Activated T-helper 9 cell treated with anti-CD3 and anti-CD28 coated beads, Interleukin-2, amount 50 U/mL, for 16 hours (primary cell): ENCODE data around the gene PTPN2.
A peak's percentile ranks its signal among the peaks of the same experiment; 100 is the strongest.
"Not testable (repeated sequence)": the region's sequence is repeated elsewhere in the genome, so short reads cannot be mapped to it uniquely, and the experiment has no call there.

Experiments used
- DNase-seq: peaks from one replicate; pipeline ENCODE4 v3.0.0-alpha.2; 2020; ENCODE audit warnings: low read depth

Gene PTPN2

DNA sequence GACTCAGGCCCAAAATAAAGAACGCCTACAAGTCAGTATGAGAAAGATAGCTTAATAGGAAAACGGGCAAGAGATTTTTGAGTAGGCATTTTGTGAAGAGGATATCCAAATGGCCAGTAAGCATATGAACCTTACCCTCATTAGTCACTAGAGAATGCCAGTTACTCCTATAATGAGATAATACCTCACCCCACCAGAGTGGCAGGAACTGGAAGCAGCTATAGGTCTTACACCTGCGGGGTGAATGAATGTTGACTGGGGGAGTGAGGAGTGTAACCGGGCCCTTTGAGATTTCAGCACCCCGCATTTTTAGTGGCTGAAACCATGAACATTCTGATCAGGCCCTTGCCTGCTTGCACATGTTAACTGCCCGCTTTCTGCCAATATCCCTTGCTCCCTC, 7.5 kb upstream of the PTPN2 start:
- DNase-seq = no peak

DNA sequence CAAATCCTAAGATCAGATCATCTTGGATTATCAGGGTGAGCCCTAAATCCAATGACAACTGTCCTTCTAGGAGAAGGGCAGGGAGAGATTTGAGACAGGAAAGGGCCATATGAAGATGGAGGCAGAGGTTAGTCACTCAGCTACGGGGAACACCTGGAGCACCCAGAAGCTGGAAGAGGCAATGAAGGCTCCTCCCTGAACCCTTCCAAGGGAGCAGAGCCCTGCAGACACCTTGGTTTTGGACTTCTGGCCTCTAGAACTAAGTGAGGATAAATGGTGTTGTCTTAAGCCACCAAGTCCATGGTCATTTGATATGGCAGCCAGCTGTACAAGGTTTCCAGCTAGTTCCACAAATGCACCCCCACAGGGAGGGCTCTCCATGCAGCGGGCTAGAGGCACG, 6.9 kb upstream of the PTPN2 start:
- DNase-seq = no peak

DNA sequence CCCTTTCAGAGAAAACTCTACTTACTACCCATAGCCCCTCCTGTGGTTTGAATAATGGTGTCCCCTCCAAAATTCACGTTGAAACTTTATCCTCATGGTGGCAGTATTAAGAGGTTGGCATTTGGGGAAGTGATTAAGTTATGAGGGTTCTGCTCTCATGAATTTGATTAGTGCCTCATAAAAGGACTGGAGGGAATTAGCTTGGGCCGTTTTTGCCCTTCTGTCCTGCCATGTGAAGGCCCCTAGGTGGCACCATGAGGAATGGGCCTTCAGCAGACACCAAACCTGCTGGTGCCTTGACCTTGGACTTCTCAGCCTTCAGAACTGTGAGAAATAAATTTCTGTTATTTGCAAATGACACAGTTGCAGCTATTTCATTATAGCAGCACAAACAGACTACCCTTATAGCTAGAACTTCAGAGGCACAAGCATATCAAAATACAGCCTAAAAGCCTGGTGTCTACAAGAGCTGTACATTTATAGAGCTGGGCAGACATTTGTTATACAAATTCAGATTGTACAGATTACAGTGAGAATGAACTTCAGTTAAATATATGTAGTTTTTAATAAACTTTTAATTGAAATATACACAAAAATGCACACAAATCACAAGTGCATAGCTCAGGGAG, 2.6 kb upstream of the PTPN2 start:
- no peak for DNase-seq

GRCh38 chr18:12885500-12885899, 1.5 kb upstream of the PTPN2 start:
- no peak for DNase-seq

DNA sequence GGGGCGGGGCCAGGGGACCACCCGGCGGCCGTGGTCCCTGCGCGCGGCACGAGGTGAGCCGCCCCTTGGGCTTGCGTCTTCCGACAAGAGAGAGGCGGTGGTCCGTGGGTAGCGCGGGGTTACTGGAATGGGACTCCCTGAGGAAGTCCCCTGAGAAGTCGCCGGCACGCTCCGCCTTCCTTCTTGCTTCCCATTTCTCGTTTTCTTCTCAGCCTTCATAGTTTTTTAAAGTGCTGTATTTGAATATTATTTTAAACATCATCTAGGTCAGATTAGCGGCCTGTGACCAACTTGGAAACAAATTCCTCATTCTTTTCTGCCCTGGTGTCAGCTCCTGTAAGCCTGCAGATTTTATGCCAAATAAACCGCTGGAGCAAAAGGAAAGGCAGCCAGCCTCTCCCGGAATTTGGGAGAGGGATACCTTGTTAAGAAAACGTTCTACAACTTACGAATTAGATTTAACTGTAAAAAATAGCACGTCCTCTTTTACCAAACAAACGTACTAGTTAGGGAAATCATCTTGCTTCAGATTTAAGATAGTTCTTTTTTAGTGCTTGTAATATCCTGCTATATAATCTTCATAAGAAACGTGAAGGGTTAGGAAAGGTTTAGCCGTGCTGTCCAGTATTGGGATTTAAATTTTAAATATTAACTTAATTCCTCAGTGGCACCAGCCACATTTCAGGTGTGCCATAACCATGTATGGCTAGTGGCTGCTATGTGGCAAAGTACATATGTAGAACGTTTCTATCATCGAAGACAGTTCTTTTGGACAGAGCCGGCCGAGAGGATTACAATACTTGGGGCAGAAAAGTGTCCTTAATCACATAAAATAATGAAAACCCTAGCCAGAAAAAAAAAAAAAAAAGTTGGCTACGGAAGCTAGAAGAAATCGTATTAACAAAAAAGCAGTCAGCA, 628 bp upstream of the PTPN2 start:
- DNase-seq = no peak

GRCh38 chr18:12883372-12883683, 709 bp downstream of the PTPN2 start:
- peak; percentile 15 for DNase-seq

- no peak for DNase-seq
Observed at GRCh38 chr18:12882453-12883371, 1.3 kb downstream of the PTPN2 start.

DNA sequence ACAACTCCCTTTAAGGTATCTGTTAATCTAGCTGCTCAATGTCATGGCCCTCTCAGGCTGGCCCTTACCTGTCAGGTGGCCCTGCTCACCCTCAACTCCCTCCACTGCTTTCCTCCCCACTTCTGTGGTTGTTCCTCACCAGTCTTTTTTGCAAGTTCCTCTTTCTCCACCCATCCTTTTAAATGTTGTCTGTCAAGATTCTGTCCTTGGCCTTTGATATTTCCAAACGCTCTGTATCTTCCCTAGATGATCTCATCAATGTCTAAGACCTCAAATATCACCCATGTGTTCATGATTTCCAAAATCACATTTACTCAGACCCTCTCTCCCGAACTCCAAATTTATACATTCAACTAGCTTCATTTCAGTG, 3.5 kb downstream of the PTPN2 start:
- no peak for DNase-seq

- DNase-seq = no peak
Observed at GRCh38 chr18:12879840-12880540, 4.0 kb downstream of the PTPN2 start.

DNA sequence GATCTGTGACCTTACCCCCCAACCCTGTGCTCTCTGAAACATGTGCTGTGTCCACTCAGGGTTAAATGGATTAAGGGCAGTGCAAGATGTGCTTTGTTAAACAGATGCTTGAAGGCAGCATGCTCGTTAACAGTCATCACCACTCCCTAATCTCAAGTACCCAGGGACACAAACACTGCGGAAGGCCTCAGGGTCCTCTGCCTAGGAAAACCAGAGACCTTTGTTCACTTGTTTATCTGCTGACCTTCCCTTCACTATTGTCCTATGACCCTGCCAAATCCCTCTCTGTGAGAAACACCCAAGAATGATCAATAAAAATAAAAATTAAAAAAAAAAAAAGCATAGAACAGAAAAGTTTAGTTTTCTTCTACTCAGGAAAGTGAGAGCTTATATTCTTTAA, 9.0 kb downstream of the PTPN2 start:
- DNase-seq = not testable (repeated sequence)

GRCh38 chr18:12873961-12874567, 10.0 kb downstream of the PTPN2 start:
- DNase-seq = not testable (repeated sequence)

- no peak for DNase-seq
Observed at GRCh38 chr18:12872408-12872807, 11.6 kb downstream of the PTPN2 start.

- no peak for DNase-seq
Observed at GRCh38 chr18:12868576-12868975, 15.5 kb downstream of the PTPN2 start.

DNA sequence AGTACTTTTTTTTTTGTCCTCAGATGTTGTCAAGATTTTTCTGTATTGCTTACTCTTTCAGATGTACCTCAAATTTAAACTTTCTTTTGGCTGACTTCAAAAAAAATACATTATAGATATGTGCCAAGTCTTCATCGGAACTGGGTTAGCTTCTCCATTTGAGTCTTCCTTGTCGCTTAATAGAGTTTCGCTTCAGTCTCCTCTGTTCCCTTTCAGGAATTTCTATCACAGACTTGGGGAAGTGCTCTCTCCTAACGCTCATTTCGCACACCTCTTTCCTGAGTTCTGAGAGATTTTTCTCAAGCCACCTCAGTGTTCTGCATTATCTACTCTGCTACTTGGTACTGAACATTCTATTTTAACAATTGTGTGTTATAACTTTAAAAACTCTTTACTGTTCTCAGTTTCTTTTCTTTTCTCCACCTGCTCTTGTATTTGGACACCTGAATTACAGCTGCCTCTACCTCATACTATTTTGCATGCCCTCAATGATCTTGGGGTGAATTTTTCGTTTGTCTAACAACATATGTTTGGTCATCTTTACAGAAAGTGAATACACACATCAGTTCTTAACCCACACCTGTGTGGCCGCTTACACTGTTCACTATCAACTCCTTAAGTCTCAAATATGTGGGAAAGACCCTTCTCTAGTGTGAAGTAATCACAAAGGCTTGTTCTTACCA, 16.5 kb downstream of the PTPN2 start:
- no peak for DNase-seq

GRCh38 chr18:12863687-12864216, 20.3 kb downstream of the PTPN2 start:
- no peak for DNase-seq

DNA sequence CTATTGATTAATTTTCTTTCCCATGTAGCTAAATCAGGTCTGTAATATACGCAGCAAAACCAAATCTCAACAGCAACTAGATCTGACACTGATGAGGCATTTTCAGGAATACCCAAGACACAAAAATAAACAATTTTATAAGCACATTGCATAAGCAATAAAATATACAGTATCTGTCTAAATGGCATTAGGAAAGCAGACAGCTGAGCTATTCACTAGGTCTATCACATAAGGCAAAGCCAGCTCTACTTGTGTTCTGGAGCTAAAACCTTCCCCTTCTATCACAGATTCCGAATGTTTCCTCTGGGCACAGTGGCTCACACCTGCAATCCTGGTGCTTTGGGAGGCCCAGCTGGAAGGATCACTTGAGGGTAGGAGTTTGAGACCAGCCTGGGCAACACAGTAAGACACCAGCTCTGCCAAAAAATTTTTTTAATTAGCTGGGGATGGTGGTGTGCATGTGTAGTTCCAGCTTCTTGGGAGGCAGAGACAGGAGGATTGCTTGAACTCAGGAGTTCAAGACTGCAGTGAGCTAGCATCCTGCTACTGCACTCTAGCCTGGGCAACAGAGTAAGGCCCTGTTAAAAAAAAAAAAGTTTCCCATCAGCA, 21.1 kb downstream of the PTPN2 start:
- no peak for DNase-seq

GRCh38 chr18:12862467-12862866, 21.6 kb downstream of the PTPN2 start:
- no peak for DNase-seq

GRCh38 chr18:12861637-12862036, 22.4 kb downstream of the PTPN2 start:
- no peak for DNase-seq

DNA sequence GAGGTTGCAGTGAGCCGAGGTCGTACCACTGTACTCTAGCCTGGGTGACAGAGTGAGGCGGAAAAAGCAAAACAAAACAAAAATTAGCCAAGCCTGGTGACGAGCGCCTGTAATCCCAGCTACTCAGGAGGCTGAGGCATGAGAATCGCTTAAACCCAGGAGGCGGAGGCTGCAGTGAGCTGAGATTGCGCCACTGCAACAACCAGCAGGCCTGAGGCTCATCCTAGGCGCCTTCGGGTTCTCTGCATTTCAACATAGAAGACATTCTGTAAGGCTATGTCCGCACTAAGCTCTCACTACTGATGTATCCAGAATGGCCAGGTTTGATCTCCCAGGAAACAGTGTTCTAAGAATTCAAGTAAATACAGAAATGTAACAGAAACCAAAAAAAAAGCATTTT, 23.5 kb downstream of the PTPN2 start:
- DNase-seq = no peak

DNA sequence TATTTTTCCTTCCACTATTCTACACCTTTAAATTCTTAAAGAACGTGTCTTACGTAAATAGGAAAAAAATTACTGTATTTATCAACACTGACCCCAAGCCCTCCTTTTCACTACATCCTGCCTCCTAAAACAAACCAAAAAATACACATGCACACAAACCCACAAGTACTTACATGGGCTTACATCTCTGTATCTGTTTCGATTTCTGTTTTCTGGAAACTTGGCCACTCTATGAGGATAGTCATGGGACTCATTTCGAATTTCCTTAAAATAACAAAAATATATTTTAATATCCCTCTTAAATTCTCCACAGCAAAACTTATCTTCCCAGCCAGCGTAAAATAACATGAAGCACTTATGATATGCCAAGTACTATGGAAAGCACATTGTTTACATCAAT, 25.0 kb downstream of the PTPN2 start:
- no peak for DNase-seq
